SK-N-SH (cell line): Measurements from ENCODE around the gene RBX1. TPM values are rescaled to one million over a fixed set of nuclear protein-coding genes. Genes with fewer than 3 reads are reported as not detected.

ENCODE experiments used
- CTCF ChIA-PET: fragments of 300-600, 350-600 bp; formaldehyde crosslinking; extraction: SDS; loops from one replicate; lab custom pipeline; 2021; lab: Yijun Ruan, JAX
- POLR2A ChIA-PET: fragments of 350-600 bp; sonication (Branson Sonifier 250); formaldehyde crosslinking; extraction: SDS; loops from one replicate; lab custom pipeline; 2020; ENCODE audit warnings: antibody characterized with exemption, inconsistent platforms; lab: Yijun Ruan, JAX
- DNase-seq: peaks from one replicate; pipeline ENCODE4 v3.0.0; 2012
- H2AFZ ChIP-seq: fragments of 200-600 bp; sonication (generic); 2 replicates; pipeline ENCODE4 v1.8.1; 2016; ENCODE audit warnings: antibody characterized with exemption, mild to moderate bottlenecking, low read depth
- H3F3A ChIP-seq: fragments of 200-600 bp; sonication (generic); replicated peaks from 2 replicates; pipeline ENCODE3; 2016; ENCODE audit warnings: antibody characterized with exemption, mild to moderate bottlenecking; ENCODE audit not compliant: insufficient read depth
- H3K27ac ChIP-seq, 2 experiments: fragments of 200-500 bp in 1 of 2; fragments of 200-600 bp in 1 of 2; sonication (Bioruptor generic) in 1 of 2; sonication (generic), shearing (Covaris generic) in 1 of 2; 2 replicates each; pipeline versions ENCODE4 v1.5.1 to v1.6.1; 2014 to 2016; ENCODE audit warnings: low read depth in 2 of 2, inconsistent platforms in 1 of 2, low read length in 1 of 2, mild to moderate bottlenecking in 1 of 2, mixed read lengths in 1 of 2
- H3K27me3 ChIP-seq: fragments of 200-600 bp; sonication (generic), shearing (Covaris generic); 2 replicates; pipeline ENCODE4 v1.6.1; 2016; ENCODE audit warnings: mixed run types; ENCODE audit not compliant: insufficient read depth
- H3K36me3 ChIP-seq, 2 experiments: fragments of 200-500 bp in 1 of 2; fragments of 200-600 bp in 1 of 2; sonication (Bioruptor generic) in 1 of 2; sonication (generic) in 1 of 2; replicated peaks in 1 of 2; 2 replicates each; pipeline versions ENCODE3 to v1.5.1; 2014 to 2016; ENCODE audit warnings: low read length in 1 of 2, mild to moderate bottlenecking in 1 of 2; ENCODE audit not compliant: insufficient read depth in 2 of 2, control insufficient read depth in 1 of 2
- H3K4me1 ChIP-seq, 2 experiments: fragments of 200-500 bp in 1 of 2; fragments of 200-600 bp in 1 of 2; sonication (Bioruptor generic) in 1 of 2; sonication (generic), shearing (Covaris generic) in 1 of 2; 2 replicates each; pipeline versions ENCODE4 v1.5.1 to v1.6.1; 2014 to 2016; ENCODE audit warnings: low read depth in 1 of 2, low read length in 1 of 2, mixed run types in 1 of 2; ENCODE audit not compliant: insufficient read depth in 2 of 2, control insufficient read depth in 1 of 2
- H3K4me2 ChIP-seq: fragments of 200-600 bp; sonication (generic), shearing (Covaris generic); 2 replicates; pipeline ENCODE4 v1.6.1; 2017; ENCODE audit warnings: mixed run types
- H3K4me3 ChIP-seq, 2 experiments: fragments of 200-500 bp in 1 of 2; fragments of 200-600 bp in 1 of 2; sonication (Bioruptor generic) in 1 of 2; sonication (generic), shearing (Covaris generic) in 1 of 2; 2 replicates each; pipeline versions ENCODE4 v1.5.1 to v1.8.1; 2014 to 2016; ENCODE audit warnings: low read depth in 2 of 2, inconsistent platforms in 1 of 2, low read length in 1 of 2, mild to moderate bottlenecking in 1 of 2, mixed read lengths in 1 of 2, moderate library complexity in 1 of 2
- H3K79me2 ChIP-seq: fragments of 200-600 bp; sonication (generic); 2 replicates; pipeline ENCODE4 v1.8.1; 2017; ENCODE audit warnings: mild to moderate bottlenecking; ENCODE audit not compliant: insufficient read depth
- H3K9ac ChIP-seq: fragments of 200-600 bp; sonication (generic); 2 replicates; pipeline ENCODE4 v1.6.1; 2017; ENCODE audit warnings: mixed run types
- H3K9me2 ChIP-seq: fragments of 200-600 bp; sonication (generic); 2 replicates; pipeline ENCODE4 v1.6.1; 2017; ENCODE audit warnings: mixed run types
- H3K9me3 ChIP-seq: fragments of 200-600 bp; sonication (generic); 2 replicates; pipeline ENCODE4 v1.6.1; 2017; ENCODE audit warnings: mixed run types, mild to moderate bottlenecking, moderate library complexity
- H4K20me1 ChIP-seq: fragments of 200-600 bp; sonication (generic); 2 replicates; pipeline ENCODE4 v1.6.1; 2017; ENCODE audit warnings: mild to moderate bottlenecking, mixed run types; ENCODE audit not compliant: insufficient read depth
- ELF1 ChIP-seq: IDR thresholded peaks from 2 replicates; pipeline ENCODE4 v1.4.0; 2012
- FOSL2 ChIP-seq: IDR thresholded peaks from 2 replicates; pipeline ENCODE4 v1.4.0; 2012; ENCODE audit warnings: low read depth, mild to moderate bottlenecking, moderate library complexity, borderline replicate concordance
- FOXJ3 ChIP-seq: sonication (generic); formaldehyde crosslinking; IDR thresholded peaks from 2 replicates; pipeline ENCODE4 v1.5.1; 2020; ENCODE audit warnings: mild to moderate bottlenecking, missing genetic modification reagents
- FOXM1 ChIP-seq: IDR thresholded peaks from 2 replicates; pipeline ENCODE4 v1.4.0; 2012; ENCODE audit warnings: low read depth, mild to moderate bottlenecking
- GABPA ChIP-seq: IDR thresholded peaks from 2 replicates; pipeline ENCODE4 v1.4.0; 2012; ENCODE audit warnings: low read depth, mild to moderate bottlenecking
- MEF2A ChIP-seq: IDR thresholded peaks from 2 replicates; pipeline ENCODE4 v1.4.0; 2012; ENCODE audit warnings: low read depth, borderline replicate concordance
- RXRA ChIP-seq: IDR thresholded peaks from 2 replicates; pipeline ENCODE4 v1.4.0; 2012; ENCODE audit warnings: low read depth, mild to moderate bottlenecking, borderline replicate concordance
- SIN3A ChIP-seq: IDR thresholded peaks from 2 replicates; pipeline ENCODE4 v1.6.1; 2012; ENCODE audit warnings: low read depth, mild to moderate bottlenecking, low read length, moderate library complexity, borderline replicate concordance
- SMC3 ChIP-seq: IDR thresholded peaks from 2 replicates; pipeline ENCODE4 v1.6.1; 2012; ENCODE audit warnings: low read depth, low read length, improper control_type of control experiment
- TAF1 ChIP-seq: IDR thresholded peaks from 2 replicates; pipeline ENCODE4 v1.6.1; 2012; ENCODE audit warnings: low read depth, mild to moderate bottlenecking, low read length, moderate library complexity, borderline replicate concordance
- TCF12 ChIP-seq: IDR thresholded peaks from 2 replicates; pipeline ENCODE4 v1.4.0; 2012
- USF1 ChIP-seq: IDR thresholded peaks from 2 replicates; pipeline ENCODE4 v1.4.0; 2012; ENCODE audit warnings: low read depth, borderline replicate concordance
- YY1 ChIP-seq: IDR thresholded peaks from 2 replicates; pipeline ENCODE4 v1.4.0; 2012; ENCODE audit warnings: low read depth, mild to moderate bottlenecking
- ZBTB33 ChIP-seq: IDR thresholded peaks from 2 replicates; pipeline ENCODE4 v1.4.0; 2012; ENCODE audit warnings: low read depth, borderline replicate concordance
- whole genome bisulfite sequencing: methylation state at CpG from one replicate; pipeline ENCODE4 v1.1.6; 2017; ENCODE audit warnings: low lambda C conversion rate; 5-methylcytosine and 5-hydroxymethylcytosine counted together
- polyA plus RNA-seq, 3 experiments: library from polyadenylated mRNA; depleted of rRNA; stranded (reverse); fragments of >200 nt; gene quantifications; 2 replicates each; pipeline ENCODE4 v1.2.3, GENCODE V29; 2012

RBX1 gene
- polyA plus RNA-seq, 1 of the 3 experiments (the other 2 are of a cell fraction) = 51.2 TPM

- CTCF ChIA-PET = no interaction called here
- POLR2A ChIA-PET = no interaction called here
Observed at GRCh38 chr22:40939202-40939601, 12.0 kb upstream of the RBX1 start.

GRCh38 chr22:40951795-40952605 is 822 bp downstream of the RBX1 start:
- CTCF ChIA-PET = interaction anchor here (2.2 kb wide), 1 partner anchor 29 kb away, joined by 6 read pairs; no protein-coding TSS in a partner anchor
- Histone ChIP-seq H3K9me2 (no peaks in the 10 kb centered on the region), H3K79me2 (peaks cover 52% of the 10 kb centered on the region), H4K20me1 (no peaks in the 10 kb centered on the region), H3K4me2 (peak overlapping the region; percentile 84), H2AFZ (no peak overlapping the region; the same call in 1 of the 2 replicates), H3K27ac (peak overlapping the region; percentile 62 to 72), H3K4me3 (peak overlapping the region; percentile 60 to 72), H3K9me3 (no peaks in the 10 kb centered on the region), H3K9ac (peak overlapping the region; percentile 87), H3K4me1 (no peaks in the 10 kb centered on the region; a peak in 2 of 4 replicates), H3K36me3 (peaks cover 0 to 5% of the 10 kb centered on the region in 2 experiments), H3K27me3 (no peaks in the 10 kb centered on the region), H3F3A (peaks cover 3% of the 10 kb centered on the region)
- POLR2A ChIA-PET = interaction anchor here (0.6 to 1.8 kb wide), 4 partner anchors 8 to 661 kb away, joined by 3 to 16 read pairs (median 4); partner anchors contain the start of gene EP300
- DNase-seq = no peak
- WGBS = 10% methylated on average over 10 of the region's 21 CpGs
- TF ChIP-seq USF1 (no peak), YY1 (peak; percentile 58; the same call in 1 of the 2 replicates)
- TF ChIP-seq, all 33 proteins: peak for 1

More at GRCh38 chr22:40939202-40939601, 12.0 kb upstream of the RBX1 start:
- Histone ChIP-seq H3K27ac (no peak overlapping the region), H3K9ac (no peak overlapping the region), H3K4me2 (no peak overlapping the region), H2AFZ (no peak overlapping the region), H3K79me2 (no peaks in the 10 kb centered on the region), H3K36me3 (no peaks in the 10 kb centered on the region), H3F3A (no peaks in the 10 kb centered on the region), H4K20me1 (no peaks in the 10 kb centered on the region), H3K27me3 (no peaks in the 10 kb centered on the region), H3K9me2 (no peaks in the 10 kb centered on the region), H3K9me3 (no peaks in the 10 kb centered on the region), H3K4me3 (no peak overlapping the region), H3K4me1 (no peaks in the 10 kb centered on the region)
- WGBS = 100% methylated on average over 2 of the region's 2 CpGs
- TF ChIP-seq SIN3A (no peak), TAF1 (no peak), GABPA (no peak), ZBTB33 (no peak), ELF1 (no peak), FOSL2 (no peak), FOXM1 (no peak), MEF2A (no peak), TCF12 (no peak), FOXJ3 (CRISPR knock-in tag) (no peak), SMC3 (no peak), RXRA (no peak)
- DNase-seq = no peak
